Measurements from ENCODE around the gene FAM124A. TPM values are rescaled to one million over a fixed set of nuclear protein-coding genes. Genes with fewer than 3 reads are reported as not detected.

FAM124A gene
- total and polyA plus RNA-seq, 2 donors (not counting 3 experiments of a cell fraction or from before 2014, with no cell fraction given): 3.8 to 9.9 TPM

GRCh38 chr13:51175639-51176038 is 46.6 kb upstream of the FAM124A start:
- Histone ChIP-seq H3K79me2 (ENCODE audit: control insufficient read depth, insufficient read depth, low read length) (no peaks in the 10 kb centered on the region), H3K36me3 (ENCODE audit: control insufficient read depth in 2 of 2, extremely low read depth in 1 of 2, insufficient read depth in 2 of 2, low read length in 2 of 2) (no peaks in the 10 kb centered on the region), H4K20me1 (replicated peaks; ENCODE audit: control insufficient read depth, extremely low read depth, insufficient read depth, low read length) (no peaks in the 10 kb centered on the region), H3K4me3 (replicated peaks in 1 of 3; ENCODE audit: insufficient read depth in 1 of 3, low read depth in 1 of 3, low read length in 3 of 3) (no peak overlapping the region), H3K27ac (ENCODE audit: insufficient read depth, low read depth, low read length) (no peak overlapping the region), H3K9me1 (replicated peaks; ENCODE audit: control insufficient read depth, extremely low read depth, insufficient read depth, low read length) (no peaks in the 10 kb centered on the region), H3K9ac (replicated peaks; ENCODE audit: extremely low read depth, insufficient read depth, low read length) (no peak overlapping the region), H2AFZ (ENCODE audit: low read depth, low read length) (no peak overlapping the region), H3K4me2 (ENCODE audit: insufficient read depth, low read length) (no peak overlapping the region), H3K9me3 (replicated peaks; ENCODE audit: control insufficient read depth, insufficient read depth, low read length) (no peaks in the 10 kb centered on the region), H3K27me3 (ENCODE audit: control insufficient read depth in 2 of 2, insufficient read depth in 2 of 2, low read length in 2 of 2) (no peaks in the 10 kb centered on the region), H3K4me1 (ENCODE audit: control insufficient read depth, extremely low read depth, insufficient read depth, low read length) (no peaks in the 10 kb centered on the region)
- dilution Hi-C loops (cut with MboI; ENCODE audit: extremely low pct_ligation_motif_present, low sequenced_read_pairs): no loop called here
- ChIA-PET CTCF (interaction anchor here (1.1 kb wide), 1 partner anchor 22 kb away, joined by 3 read pairs; no protein-coding TSS in a partner anchor), POLR2A (no interaction called here)
- FAIRE-seq: no peak
- no peak for DNase-seq (ENCODE audit: low read depth, low spot score)
- BruUV-seq (replicated peaks): no TSS peak
- TF ChIP-seq POLR2A (IDR thresholded peaks at IDR 0.05; ENCODE audit: low read depth, low read length) (no peak), MAX (IDR thresholded peaks at IDR 0.05; ENCODE audit: insufficient read depth, insufficient read length) (no peak), JUN (IDR thresholded peaks at IDR 0.05; ENCODE audit: borderline replicate concordance, insufficient read depth, insufficient read length, low read depth) (no peak), EZH2 (IDR thresholded peaks at IDR 0.05; ENCODE audit: borderline replicate concordance, low read depth, low read length, severe bottlenecking) (no peak), FOS (IDR thresholded peaks at IDR 0.05; ENCODE audit: borderline replicate concordance, insufficient read depth, low read length) (no peak), GATA2 (IDR thresholded peaks at IDR 0.05; ENCODE audit: insufficient read depth, insufficient read length, low read depth, low read length) (no peak), CTCF (IDR thresholded peaks at IDR 0.05; ENCODE audit: extremely low read depth in 1 of 2, insufficient read depth in 1 of 2, low read depth in 1 of 2, low read length in 2 of 2) (no peak), MYC (IDR thresholded peaks at IDR 0.05; ENCODE audit: low read depth, low read length) (no peak), POLR2AphosphoS5 (IDR thresholded peaks at IDR 0.05; ENCODE audit: insufficient read depth, low read depth, low read length) (no peak)
- intact Hi-C loops (cut with micrococcal nuclease): no loop called here

All from endothelial cell of umbilical vein (primary cell).